Glomerular endothelial cell (primary cell): ENCODE results near the gene DNHD1. TPM values are rescaled to one million over a fixed set of nuclear protein-coding genes. Genes with fewer than 3 reads are reported as not detected.

Source experiments
- DNase-seq: peaks from one replicate; pipeline ENCODE4 v3.0.0-alpha.2; 2011; ENCODE audit warnings: low read depth, low spot score; ENCODE audit errors: extremely low read depth
- total RNA-seq: library from RNA; depleted of rRNA; stranded (reverse); fragments of >200 nt; gene quantifications from 2 replicates; pipeline ENCODE4 v1.2.3, GENCODE V29; 2015

The DNHD1 gene
- total RNA-seq, 1 donor from 2014 or later = 5.1 TPM

- no peak for DNase-seq
Measured at GRCh38 chr11:6583584-6583983, 86.5 kb downstream of the DNHD1 start.

GRCh38 chr11:6584528-6584927 is 87.4 kb downstream of the DNHD1 start:
- DNase-seq = no peak

- no peak for DNase-seq
Measured at GRCh38 chr11:6586434-6587359, 89.6 kb downstream of the DNHD1 start.

DNA sequence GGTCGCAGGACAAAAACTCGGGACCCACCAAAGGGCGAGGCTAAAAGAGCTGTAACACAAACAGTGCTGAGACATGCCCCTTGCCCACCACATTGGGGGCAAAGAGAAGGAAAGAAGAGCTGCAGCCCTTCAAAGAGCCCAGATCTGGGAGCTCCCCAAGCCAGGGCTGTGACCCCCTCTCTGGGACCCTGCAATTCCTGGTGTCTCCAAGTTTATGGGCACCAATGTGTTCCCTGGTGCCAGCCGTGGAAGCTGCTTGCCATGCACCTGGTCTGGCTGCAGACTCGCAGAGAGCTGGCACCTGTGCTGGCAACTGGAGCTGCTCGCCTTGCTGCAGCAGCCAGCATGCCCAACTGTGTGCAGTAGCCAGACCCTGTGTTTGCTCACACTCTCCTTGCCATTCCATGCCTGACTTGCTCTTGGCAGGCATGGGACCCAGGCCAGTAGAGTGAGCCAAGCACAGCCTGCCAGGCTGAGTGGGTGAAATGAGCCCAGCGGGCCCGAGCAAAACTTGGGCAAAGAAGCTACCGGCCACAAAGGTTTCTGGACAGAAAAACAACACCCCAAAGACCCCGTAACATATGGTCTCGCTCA is 90.4 kb downstream of the DNHD1 start:
- DNase-seq = no peak

DNA sequence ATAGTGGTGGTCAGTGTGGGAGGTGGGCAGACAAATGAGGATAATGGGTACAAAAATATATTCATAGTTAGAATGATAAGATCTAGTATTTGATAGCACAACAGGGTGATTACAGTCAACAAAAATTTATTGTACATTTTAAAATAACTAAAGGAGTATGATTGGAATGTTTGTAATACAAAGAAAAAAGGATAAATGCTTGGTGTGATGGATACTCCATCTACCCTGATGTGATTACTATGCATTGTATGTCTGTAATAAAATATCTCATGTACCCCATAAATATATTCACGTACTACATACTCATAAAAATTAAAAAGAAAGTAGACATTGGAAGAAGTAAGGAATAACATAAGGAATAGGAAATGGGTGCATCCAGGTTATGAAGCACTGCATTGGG is 90.9 kb downstream of the DNHD1 start:
- DNase-seq = no peak

GRCh38 chr11:6594142-6594768 is 97.2 kb downstream of the DNHD1 start:
- DNase-seq = no peak

DNA sequence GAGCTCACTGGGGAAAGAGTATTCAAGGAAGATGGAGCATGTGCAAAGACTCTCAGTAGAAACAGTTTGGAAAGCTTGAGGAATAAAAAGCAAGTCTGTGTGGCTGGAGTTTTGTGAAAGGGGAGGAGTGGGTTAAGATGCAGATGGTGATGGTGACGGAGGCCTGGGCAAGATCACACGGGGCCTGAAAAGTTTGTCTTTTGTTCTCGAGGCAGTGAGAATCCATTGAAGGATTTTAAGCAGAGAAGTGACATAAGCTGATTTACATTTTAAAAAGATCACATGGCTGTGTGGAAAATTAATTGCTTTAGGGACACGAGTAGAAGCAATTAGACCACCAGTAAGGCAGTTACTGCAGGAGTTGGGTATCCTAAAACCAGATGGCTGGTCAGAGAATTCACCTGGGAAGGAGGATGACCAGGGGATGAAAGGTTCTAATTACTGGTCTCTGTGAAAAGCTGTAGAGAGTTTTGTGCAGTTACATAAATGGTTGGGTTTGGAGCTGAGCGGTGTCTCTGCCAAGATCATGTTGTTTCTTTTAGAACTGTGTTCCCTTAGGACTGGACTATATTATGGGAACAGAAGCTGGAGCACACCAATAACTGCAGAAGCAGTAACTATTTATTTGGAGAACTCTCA is 99.3 kb downstream of the DNHD1 start:
- no peak for DNase-seq

GRCh38 chr11:6598555-6598954 is 101.5 kb downstream of the DNHD1 start:
- no peak for DNase-seq

GRCh38 chr11:6599449-6599848 is 102.4 kb downstream of the DNHD1 start:
- DNase-seq = no peak

DNA sequence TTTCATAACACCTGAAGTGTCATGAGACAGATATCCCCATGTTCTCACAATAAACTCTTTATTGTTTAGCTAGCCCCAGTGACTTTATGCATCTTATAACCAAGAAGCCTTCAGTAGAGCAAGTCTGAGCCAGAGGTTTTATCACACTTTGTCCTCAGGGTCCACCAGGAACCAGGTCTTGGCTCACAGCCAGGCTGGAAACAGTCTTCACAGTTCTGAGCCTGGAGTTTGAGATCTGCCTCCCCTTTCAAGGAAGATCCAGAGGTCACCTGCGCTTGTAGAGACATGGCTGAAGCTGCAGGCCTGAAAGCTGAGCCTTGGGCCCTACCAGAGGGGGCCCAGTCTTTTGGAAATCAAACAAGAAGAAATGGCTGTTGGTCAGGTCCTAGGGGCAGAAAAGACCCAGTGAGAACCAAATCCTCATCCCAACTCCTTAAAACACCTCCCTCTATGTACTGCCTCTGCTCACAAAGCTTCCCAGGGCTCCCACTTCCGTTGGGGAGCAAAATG is 102.9 kb downstream of the DNHD1 start:
- DNase-seq = no peak

- no peak for DNase-seq
Measured at GRCh38 chr11:6601041-6601461, 104.0 kb downstream of the DNHD1 start.

GRCh38 chr11:6602096-6602940 is 105.2 kb downstream of the DNHD1 start:
- DNase-seq = no peak

GRCh38 chr11:6603287-6604080 is 106.4 kb downstream of the DNHD1 start, which contains the start of the genes ILK and RRP8:
Gene ILK (plus strand): TSS chr11:6603774. CDS start chr11:6604272, 498 bp downstream.
Gene RRP8 (minus strand): TSS chr11:6603616. CDS start chr11:6603502, 114 bp downstream.
- DNase-seq = no peak

DNA sequence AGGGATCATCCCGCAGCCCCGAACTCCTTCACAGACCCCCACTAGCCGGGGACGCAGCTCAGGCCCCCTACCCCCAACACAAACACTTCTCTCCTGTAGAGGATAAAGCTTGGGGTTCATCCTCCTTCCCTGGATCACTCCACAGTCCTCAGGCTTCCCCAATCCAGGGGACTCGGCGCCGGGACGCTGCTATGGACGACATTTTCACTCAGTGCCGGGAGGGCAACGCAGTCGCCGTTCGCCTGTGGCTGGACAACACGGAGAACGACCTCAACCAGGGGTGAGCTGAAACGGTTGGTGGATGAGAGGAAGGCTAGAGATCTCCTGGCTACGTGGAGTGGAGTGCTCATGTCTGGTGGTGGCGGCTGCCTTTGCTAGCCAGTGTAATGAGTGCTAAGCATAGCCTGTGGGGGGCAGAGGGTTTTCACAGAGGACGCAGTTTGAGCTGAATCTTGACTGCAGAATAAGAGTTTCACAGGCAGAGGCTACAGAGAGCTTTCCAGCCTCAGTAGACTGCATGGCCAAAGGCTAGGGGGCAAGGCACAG is 107.1 kb downstream of the DNHD1 start:
- no peak for DNase-seq

DNA sequence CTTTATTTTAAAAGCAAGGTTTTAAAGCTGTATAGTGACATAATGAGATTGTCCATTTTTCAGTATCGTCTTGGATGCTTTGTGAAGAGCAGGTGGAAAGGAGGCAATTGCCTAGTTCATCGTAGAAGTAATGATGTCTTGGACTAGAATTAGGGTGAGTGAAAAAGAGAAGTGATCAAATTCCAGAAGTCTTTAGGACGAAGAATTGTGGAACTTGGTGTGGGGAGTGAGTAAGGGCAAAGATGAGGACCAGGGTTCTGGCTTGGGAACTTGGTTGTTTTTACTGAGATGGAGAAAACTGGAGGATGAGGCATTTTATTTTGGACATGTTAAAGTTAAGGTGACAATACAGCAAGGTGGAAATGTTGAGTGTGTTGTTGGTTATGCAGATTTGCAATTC is 107.7 kb downstream of the DNHD1 start:
- no peak for DNase-seq

GRCh38 chr11:6606471-6607189 is 109.5 kb downstream of the DNHD1 start:
- DNase-seq = peak; percentile 81

DNA sequence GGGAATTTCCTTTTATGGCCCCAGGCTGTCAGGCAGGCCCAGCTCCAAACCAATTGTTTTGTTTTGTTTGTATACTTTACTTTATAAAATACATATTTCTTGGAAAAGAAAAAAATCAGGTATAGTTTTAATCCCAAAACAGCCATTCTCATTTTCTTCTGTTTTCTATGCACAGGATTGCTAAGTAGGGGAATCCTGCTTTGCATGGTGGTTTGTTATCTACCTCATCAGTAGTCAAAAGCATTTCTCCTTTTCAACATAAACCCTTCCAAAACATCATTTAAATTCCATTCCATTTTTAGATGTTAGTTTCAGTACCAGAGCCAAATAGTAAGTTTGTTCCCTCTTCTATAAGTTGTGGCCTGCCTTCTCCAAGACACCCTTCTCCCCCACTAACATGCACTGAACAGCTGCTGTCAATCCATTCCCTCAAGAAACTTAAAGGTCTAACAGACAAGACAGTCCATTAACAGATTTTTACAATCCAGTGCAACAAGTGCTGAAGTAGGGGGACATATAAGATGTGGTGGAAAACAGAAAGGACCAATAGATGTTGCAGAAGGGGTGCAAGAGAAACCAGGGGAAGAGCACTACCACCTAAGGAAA is 110.2 kb downstream of the DNHD1 start:
- DNase-seq = no peak

GRCh38 chr11:6608011-6608410 is 110.9 kb downstream of the DNHD1 start:
- no peak for DNase-seq
